ENCODE results near the gene TAS2R3.

DNA sequence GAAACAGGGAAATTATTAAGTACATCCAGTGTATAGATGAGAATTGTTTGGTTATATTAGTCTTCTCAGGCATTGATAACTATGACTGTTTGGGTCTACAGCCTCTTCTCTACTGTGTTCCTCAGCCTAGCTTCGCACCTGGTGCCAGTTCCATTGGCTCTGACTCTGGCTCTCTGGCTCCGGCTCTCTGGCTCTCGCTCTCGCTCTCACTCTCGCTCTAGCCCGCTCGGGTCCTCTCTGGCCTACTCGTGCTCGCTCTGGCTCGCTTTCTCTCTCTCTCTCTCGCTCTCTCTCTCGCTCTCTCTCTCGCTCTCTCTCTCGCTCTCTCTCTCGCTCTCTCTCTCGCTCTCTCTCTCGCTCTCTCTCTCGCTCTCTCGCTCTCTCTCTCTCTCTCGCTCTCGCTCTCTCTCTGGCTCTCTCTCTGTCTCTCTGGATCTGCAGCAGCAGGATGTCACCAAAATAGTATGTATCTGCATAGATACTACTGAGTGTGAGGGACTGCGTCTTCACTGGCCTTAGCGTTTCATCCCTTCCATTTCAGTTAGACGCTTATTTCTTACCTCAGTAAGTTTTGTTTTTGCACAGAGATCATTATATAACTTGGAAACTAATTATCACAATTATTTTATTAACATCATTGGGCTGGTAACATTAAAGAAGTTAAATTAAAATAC, 32.3 kb upstream of the TAS2R3 start:
- TF ChIP-seq, protein P1, sequence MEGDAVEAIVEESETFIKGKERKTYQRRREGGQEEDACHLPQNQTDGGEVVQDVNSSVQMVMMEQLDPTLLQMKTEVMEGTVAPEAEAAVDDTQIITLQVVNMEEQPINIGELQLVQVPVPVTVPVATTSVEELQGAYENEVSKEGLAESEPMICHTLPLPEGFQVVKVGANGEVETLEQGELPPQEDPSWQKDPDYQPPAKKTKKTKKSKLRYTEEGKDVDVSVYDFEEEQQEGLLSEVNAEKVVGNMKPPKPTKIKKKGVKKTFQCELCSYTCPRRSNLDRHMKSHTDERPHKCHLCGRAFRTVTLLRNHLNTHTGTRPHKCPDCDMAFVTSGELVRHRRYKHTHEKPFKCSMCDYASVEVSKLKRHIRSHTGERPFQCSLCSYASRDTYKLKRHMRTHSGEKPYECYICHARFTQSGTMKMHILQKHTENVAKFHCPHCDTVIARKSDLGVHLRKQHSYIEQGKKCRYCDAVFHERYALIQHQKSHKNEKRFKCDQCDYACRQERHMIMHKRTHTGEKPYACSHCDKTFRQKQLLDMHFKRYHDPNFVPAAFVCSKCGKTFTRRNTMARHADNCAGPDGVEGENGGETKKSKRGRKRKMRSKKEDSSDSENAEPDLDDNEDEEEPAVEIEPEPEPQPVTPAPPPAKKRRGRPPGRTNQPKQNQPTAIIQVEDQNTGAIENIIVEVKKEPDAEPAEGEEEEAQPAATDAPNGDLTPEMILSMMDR (IDR thresholded peaks at IDR 0.05), result peak in 1 of 6 experiments; percentile 21
- no peak for TF ChIP-seq POLR2A (IDR thresholded peaks at IDR 0.05)

Data from adrenal gland (tissue), 5 donors.